Raji (cell line): ENCODE results near the gene COQ7.
A peak's percentile ranks its signal among the peaks of the same experiment; 100 is the strongest.

Experiments used
- POLR2A ChIP-seq: IDR thresholded peaks from 2 replicates; pipeline ENCODE4 v1.6.1; 2011; ENCODE audit warnings: low read depth, low read length, control low read depth; ENCODE audit not compliant: insufficient read depth

Gene COQ7

DNA sequence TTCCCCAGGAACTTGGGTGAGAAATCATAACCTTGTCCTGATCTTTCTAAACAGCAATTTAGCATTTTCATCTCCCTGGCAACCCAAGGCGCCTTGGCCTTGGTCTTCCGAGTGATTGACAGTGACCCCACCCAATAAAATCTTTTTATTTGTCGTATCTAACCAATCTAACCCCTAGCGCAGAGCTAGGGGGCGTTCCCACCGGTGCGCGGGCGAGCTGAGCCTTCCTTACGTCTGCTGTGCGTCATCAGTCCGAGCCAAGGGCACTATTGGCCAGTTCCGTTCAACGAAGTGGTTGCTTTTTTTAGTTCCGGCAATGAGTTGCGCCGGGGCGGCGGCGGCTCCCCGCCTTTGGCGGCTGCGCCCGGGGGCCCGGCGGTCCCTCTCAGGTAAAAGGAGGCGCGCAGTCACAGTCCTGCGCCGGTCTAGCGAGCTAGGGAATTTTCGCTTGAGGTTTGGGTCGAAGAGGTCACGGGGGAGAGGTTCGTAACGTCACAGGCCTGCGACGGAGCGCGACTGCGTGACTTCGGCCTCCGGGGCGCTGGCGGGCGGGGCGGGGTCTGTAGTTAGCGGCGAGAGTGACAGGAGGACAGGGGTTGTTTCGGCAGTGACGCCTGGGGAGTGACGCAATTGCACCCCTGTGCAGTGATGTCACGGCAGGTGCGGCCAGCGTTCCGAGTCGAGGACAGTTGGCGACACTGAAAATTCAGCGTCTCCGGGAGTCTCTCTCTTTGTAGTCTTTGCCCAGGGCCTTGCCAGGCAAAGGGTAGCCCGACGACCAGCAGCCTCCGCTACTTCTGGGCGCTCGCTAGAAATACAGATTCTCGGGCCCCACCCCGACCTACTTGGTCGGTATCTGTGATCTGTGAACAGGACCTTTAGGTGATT lies at the start of gene COQ7:
TSS of gene COQ7 (plus strand) at position 266 of the 888 bp plus-strand sequence. CDS start at position 317, 51 bp downstream.
- peak; percentile 69 for TF ChIP-seq POLR2A

- no peak for TF ChIP-seq POLR2A
Measured at GRCh38 chr16:19020689-19021088, 46.7 kb upstream of the COQ7 start.

DNA sequence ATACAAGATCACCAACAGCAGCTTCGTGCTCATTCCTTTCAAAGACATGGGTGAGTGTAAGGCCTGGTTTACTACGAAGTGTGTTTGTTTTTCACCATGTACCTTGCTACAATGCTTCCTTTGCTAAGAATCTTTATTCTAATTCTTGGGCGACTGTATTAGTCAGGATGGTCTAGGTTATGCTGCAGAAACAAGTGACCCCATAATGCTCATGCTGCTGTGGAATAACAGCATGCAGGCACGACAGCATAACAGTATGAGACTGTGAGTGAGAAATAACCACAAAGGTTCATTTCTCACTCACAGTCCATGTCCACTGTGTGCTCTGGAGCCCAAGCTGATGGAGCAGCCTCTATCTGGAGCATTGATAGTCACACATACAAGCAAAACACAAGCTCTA lies 45.7 kb upstream of the COQ7 start:
- no peak for TF ChIP-seq POLR2A

DNA sequence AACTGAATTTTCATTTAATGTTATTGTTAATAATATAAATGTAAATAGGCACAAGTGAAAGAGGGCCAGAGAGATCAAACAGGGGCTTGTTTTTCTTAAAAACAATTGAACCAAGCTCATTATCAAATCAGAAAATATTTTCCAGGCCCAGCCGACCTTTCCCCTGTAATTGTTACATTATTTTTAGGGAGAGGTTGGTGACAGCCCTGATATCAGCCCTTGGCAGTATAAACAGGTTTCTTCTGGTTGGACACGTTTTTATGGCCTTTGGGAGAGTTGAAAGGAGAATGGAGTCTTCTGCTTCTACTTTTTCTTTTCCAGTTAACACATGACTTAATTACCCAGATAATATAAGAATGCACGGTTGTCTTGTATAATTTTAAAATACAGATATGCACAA lies 40.0 kb upstream of the COQ7 start:
- TF ChIP-seq POLR2A, result no peak

DNA sequence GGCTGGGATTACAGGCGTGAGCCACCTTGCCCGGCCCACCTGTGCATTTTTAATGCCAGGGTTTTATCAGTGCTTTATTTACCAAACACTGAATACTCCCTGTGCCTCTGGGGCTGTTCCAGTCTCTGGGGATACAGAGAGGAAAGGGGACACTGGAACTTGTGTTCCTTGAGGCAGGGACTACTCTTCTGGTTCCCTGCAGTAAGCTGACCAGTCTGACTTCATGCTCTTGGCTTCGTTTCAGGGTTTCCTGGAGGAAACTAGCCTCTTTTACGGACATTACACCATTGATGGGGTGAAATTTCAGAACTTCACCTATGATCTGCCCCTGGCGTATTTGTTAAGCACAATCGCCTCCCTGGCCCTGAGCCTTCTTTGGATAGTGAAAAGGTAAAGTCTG lies 37.4 kb upstream of the COQ7 start:
- TF ChIP-seq POLR2A, result no peak

- TF ChIP-seq POLR2A, result no peak
Measured at GRCh38 chr16:19031738-19032137, 35.7 kb upstream of the COQ7 start.

DNA sequence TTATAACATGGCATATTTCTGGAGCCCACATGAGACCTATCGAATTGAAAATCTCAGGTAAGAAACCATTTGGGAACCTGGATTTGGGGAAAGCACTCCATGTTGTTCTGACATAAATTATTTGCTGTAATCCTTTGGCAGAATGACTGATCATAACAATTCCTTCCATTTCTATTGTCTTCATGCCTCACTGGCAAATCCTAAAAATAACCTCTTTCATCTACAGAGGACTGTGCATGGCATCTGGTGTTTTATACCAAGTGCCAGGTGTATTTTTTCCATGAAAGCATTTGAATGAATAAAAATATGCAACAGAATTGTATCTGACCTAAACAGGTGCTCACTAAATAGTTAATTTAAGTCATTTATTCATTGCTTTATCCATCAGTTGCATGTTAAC lies 33.7 kb upstream of the COQ7 start:
- TF ChIP-seq POLR2A, result no peak

GRCh38 chr16:19040400-19040799 lies 27.0 kb upstream of the COQ7 start:
- no peak for TF ChIP-seq POLR2A

DNA sequence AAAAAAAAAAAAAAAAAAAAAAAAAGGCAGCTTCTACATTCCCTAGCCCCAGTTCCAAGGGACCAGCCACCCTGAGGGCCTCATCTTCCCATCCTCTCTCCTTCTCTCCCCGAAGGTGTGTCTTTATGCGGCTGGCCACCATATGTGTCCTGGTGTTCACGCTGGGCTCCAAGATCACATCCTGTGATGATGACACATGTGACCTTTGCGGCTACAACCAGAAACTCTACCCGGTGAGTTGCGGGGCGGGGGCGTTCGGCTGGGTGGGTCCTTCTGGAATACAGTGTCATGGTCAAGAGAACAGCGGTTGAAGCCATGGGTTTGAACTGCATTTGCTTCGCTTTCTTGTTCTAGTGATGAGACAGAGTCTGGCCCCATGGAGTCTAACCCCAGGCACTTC lies 22.6 kb upstream of the COQ7 start:
- no peak for TF ChIP-seq POLR2A

- TF ChIP-seq POLR2A, result no peak
Measured at GRCh38 chr16:19046062-19046461, 21.4 kb upstream of the COQ7 start.

GRCh38 chr16:19062706-19063105 lies 4.7 kb upstream of the COQ7 start:
- TF ChIP-seq POLR2A, result no peak

GRCh38 chr16:19066988-19067348 lies 446 bp upstream of the COQ7 start:
- TF ChIP-seq POLR2A, result no peak

- no peak for TF ChIP-seq POLR2A
Measured at GRCh38 chr16:19068237-19068815, 912 bp downstream of the COQ7 start.

GRCh38 chr16:19071811-19072777 lies 4.7 kb downstream of the COQ7 start:
- TF ChIP-seq POLR2A, result no peak

DNA sequence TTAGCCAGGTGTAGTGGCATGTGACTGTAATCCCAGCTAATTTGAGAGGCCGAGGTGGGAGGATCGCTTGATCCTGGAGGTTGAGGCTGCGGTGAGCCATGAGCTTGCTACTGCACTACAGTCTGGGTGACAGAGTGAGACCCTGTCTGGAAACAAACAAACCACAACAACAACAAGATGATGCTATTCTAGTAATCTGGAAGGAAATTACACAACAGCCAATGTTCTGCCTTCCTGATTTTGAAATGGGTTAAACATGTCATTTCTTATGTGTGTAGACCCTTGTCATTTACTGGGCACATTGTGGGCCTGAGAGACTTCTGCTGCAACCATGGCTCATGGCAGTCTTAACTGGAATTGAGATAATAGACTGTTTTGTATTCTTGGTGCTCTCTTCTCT lies 5.9 kb downstream of the COQ7 start:
- TF ChIP-seq POLR2A, result no peak

DNA sequence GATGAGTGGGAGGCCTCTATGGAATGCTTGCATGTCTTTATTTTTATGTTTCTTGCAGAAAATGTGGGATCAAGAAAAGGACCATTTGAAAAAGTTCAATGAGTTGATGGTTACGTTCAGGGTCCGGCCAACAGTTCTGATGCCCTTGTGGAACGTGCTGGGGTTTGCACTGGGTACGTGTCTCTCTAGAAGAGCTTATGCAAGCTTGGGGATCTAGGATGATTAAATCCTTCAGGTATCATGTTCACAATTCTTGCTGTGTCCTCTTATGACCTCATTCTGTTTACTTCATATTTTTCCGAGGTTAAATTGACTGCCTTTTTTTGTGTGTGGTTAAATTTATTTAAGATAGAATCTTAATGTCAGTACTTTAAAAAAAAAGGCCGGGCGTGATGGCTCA lies 6.4 kb downstream of the COQ7 start:
- no peak for TF ChIP-seq POLR2A

GRCh38 chr16:19075511-19075910 lies 8.1 kb downstream of the COQ7 start:
- TF ChIP-seq POLR2A, result no peak
